K562 (cell line): ENCODE measurements around the gene AGL. TPM values are rescaled to one million over a fixed set of nuclear protein-coding genes. Genes with fewer than 3 reads are reported as not detected.

ENCODE experiments used
- CBX3 ChIP-seq, 2 experiments: IDR thresholded peaks; 1 replicate in 1 of 2; 2 replicates in 1 of 2; pipeline ENCODE4 v1.6.1; 2012; ENCODE audit warnings: inconsistent platforms in 2 of 2, low read length in 2 of 2, borderline replicate concordance in 1 of 2, control low read depth in 1 of 2
- DACH1 ChIP-seq: fragments of 450-650 bp; IDR thresholded peaks from 2 replicates; pipeline ENCODE4 v1.6.1; 2018; ENCODE audit not compliant: partially characterized antibody
- HMG20A ChIP-seq: fragments of 450-650 bp; formaldehyde crosslinking; conservative IDR thresholded peaks from 2 replicates; pipeline ENCODE4 v1.4.0; 2020; ENCODE audit warnings: mild to moderate bottlenecking, mixed read lengths
- ZKSCAN3 ChIP-seq: fragments of 250-450 bp; sonication (Bioruptor Pico); IDR thresholded peaks from 2 replicates; pipeline ENCODE4 v1.4.0; 2020
- ZNF696 ChIP-seq: fragments of 250-450 bp; sonication (Bioruptor Pico); conservative IDR thresholded peaks from 2 replicates; pipeline ENCODE4 v1.4.0; 2020; ENCODE audit warnings: mild to moderate bottlenecking, moderate library complexity
- polyA plus RNA-seq, 8 experiments: library from polyadenylated mRNA; depleted of rRNA in 4 of 8; stranded (reverse) in 5 of 8; unstranded in 3 of 8; fragments of >200 nt; fragmentation: Nextera tagmentation in 2 of 8; fragmentation: Illumina TruSeq in 1 of 8; extraction: Ambion mirVana in 2 of 8; extraction: Trizol in 1 of 8; gene quantifications; 2 replicates each; pipeline versions ENCODE4 v1.2.1 to v1.2.3, GENCODE V29; 2011 to 2014; ENCODE audit warnings: inconsistent platforms in 1 of 8, missing spikeins in 1 of 8
- total RNA-seq, 7 experiments: library from RNA; depleted of rRNA in 6 of 7; stranded (reverse); fragments of >200 nt in 6 of 7; fragmentation: Illumina TruSeq in 2 of 7; extraction: Trizol in 2 of 7; gene quantifications; 2 replicates each; pipeline versions ENCODE4 v1.2.1 to v1.2.3, GENCODE V29; 2011 to 2021; ENCODE audit warnings: low replicate concordance in 1 of 7
- TF ChIP-seq, protein P1 (sequence below), 2 experiments: fragments of 450-650 bp; formaldehyde crosslinking in 1 of 2; IDR thresholded peaks; 2 replicates each; pipeline versions ENCODE4 v1.4.0 to v1.6.1; 2014 to 2020; ENCODE audit warnings: mild to moderate bottlenecking in 2 of 2, borderline replicate concordance in 1 of 2, low read depth in 1 of 2
- TF ChIP-seq, protein P2 (sequence below): fragments of 200-800 bp; sonication (Bioruptor generic); IDR thresholded peaks from 2 replicates; pipeline ENCODE4 v1.6.1; 2016; ENCODE audit warnings: missing genetic modification characterization, missing compliant biosample characterization
- TF ChIP-seq, protein P3 (sequence below): fragments of 450-650 bp; IDR thresholded peaks from 2 replicates; pipeline ENCODE4 v1.6.1; 2018; ENCODE audit warnings: mild to moderate bottlenecking, low read depth; ENCODE audit not compliant: partially characterized antibody
- TF ChIP-seq, protein P4 (sequence below): fragments of 250-450 bp; sonication (Bioruptor Pico); IDR thresholded peaks from 2 replicates; pipeline ENCODE4 v1.4.0; 2020

Gene AGL
- total and polyA plus RNA-seq, 9 of the 15 experiments (the other 6 are each of a cell fraction or from before 2014, with no cell fraction given) = 6.3 to 20.4 (median 12.4) TPM

DNA sequence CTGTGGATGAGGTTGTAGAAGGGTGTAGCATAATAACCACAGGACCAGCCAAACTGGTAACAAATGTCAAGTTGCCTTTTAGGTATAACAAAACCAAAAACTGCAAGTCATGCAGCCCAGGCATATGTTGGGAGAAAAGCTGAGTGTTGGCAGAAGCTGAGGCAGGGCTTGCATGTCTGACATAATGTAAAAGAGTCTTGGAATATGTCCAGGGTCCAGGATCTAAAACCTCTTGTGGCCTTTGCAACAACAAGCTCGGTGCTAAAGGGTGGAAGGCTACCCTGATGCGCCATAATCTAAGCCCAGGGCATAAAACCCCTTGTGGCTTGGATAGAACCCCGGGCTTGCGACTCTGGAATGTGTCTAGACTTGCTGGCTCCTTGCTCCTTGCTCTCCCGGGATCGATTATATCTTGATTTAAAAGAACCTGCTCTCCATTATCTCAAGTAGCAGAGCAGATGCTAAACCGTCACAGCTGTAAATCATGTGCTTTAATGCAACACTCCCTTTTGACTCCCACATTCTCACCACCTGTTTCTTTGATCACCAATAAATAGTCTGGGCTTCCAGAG, 93.1 kb downstream of the AGL start (continued):
- TF ChIP-seq, protein P1, sequence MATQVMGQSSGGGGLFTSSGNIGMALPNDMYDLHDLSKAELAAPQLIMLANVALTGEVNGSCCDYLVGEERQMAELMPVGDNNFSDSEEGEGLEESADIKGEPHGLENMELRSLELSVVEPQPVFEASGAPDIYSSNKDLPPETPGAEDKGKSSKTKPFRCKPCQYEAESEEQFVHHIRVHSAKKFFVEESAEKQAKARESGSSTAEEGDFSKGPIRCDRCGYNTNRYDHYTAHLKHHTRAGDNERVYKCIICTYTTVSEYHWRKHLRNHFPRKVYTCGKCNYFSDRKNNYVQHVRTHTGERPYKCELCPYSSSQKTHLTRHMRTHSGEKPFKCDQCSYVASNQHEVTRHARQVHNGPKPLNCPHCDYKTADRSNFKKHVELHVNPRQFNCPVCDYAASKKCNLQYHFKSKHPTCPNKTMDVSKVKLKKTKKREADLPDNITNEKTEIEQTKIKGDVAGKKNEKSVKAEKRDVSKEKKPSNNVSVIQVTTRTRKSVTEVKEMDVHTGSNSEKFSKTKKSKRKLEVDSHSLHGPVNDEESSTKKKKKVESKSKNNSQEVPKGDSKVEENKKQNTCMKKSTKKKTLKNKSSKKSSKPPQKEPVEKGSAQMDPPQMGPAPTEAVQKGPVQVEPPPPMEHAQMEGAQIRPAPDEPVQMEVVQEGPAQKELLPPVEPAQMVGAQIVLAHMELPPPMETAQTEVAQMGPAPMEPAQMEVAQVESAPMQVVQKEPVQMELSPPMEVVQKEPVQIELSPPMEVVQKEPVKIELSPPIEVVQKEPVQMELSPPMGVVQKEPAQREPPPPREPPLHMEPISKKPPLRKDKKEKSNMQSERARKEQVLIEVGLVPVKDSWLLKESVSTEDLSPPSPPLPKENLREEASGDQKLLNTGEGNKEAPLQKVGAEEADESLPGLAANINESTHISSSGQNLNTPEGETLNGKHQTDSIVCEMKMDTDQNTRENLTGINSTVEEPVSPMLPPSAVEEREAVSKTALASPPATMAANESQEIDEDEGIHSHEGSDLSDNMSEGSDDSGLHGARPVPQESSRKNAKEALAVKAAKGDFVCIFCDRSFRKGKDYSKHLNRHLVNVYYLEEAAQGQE (IDR thresholded peaks at IDR 0.05; ENCODE audit: borderline replicate concordance) = no peak; the same call in 1 of the 2 replicates
- TF ChIP-seq, protein P1 (CRISPR knock-in tag; IDR thresholded peaks at IDR 0.05; ENCODE audit: low read depth) = no peak
- TF ChIP-seq, protein P2, sequence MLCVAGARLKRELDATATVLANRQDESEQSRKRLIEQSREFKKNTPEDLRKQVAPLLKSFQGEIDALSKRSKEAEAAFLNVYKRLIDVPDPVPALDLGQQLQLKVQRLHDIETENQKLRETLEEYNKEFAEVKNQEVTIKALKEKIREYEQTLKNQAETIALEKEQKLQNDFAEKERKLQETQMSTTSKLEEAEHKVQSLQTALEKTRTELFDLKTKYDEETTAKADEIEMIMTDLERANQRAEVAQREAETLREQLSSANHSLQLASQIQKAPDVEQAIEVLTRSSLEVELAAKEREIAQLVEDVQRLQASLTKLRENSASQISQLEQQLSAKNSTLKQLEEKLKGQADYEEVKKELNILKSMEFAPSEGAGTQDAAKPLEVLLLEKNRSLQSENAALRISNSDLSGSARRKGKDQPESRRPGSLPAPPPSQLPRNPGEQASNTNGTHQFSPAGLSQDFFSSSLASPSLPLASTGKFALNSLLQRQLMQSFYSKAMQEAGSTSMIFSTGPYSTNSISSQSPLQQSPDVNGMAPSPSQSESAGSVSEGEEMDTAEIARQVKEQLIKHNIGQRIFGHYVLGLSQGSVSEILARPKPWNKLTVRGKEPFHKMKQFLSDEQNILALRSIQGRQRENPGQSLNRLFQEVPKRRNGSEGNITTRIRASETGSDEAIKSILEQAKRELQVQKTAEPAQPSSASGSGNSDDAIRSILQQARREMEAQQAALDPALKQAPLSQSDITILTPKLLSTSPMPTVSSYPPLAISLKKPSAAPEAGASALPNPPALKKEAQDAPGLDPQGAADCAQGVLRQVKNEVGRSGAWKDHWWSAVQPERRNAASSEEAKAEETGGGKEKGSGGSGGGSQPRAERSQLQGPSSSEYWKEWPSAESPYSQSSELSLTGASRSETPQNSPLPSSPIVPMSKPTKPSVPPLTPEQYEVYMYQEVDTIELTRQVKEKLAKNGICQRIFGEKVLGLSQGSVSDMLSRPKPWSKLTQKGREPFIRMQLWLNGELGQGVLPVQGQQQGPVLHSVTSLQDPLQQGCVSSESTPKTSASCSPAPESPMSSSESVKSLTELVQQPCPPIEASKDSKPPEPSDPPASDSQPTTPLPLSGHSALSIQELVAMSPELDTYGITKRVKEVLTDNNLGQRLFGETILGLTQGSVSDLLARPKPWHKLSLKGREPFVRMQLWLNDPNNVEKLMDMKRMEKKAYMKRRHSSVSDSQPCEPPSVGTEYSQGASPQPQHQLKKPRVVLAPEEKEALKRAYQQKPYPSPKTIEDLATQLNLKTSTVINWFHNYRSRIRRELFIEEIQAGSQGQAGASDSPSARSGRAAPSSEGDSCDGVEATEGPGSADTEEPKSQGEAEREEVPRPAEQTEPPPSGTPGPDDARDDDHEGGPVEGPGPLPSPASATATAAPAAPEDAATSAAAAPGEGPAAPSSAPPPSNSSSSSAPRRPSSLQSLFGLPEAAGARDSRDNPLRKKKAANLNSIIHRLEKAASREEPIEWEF (CRISPR knock-in tag) = peak; percentile 58; the same call in 1 of the 2 replicates
- TF ChIP-seq, protein P3, sequence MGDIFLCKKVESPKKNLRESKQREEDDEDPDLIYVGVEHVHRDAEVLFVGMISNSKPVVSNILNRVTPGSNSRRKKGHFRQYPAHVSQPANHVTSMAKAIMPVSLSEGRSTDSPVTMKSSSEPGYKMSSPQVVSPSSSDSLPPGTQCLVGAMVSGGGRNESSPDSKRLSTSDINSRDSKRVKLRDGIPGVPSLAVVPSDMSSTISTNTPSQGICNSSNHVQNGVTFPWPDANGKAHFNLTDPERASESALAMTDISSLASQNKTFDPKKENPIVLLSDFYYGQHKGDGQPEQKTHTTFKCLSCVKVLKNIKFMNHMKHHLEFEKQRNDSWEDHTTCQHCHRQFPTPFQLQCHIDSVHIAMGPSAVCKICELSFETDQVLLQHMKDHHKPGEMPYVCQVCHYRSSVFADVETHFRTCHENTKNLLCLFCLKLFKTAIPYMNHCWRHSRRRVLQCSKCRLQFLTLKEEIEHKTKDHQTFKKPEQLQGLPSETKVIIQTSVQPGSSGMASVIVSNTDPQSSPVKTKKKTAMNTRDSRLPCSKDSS = no peak
- no peak for TF ChIP-seq ZKSCAN3 (CRISPR knock-in tag)
- TF ChIP-seq ZNF696 (CRISPR knock-in tag) = no peak
- no peak for TF ChIP-seq CBX3 (IDR thresholded peaks at IDR 0.05; ENCODE audit: borderline replicate concordance in 1 of 2, low read length in 2 of 2)
- TF ChIP-seq, protein P4, sequence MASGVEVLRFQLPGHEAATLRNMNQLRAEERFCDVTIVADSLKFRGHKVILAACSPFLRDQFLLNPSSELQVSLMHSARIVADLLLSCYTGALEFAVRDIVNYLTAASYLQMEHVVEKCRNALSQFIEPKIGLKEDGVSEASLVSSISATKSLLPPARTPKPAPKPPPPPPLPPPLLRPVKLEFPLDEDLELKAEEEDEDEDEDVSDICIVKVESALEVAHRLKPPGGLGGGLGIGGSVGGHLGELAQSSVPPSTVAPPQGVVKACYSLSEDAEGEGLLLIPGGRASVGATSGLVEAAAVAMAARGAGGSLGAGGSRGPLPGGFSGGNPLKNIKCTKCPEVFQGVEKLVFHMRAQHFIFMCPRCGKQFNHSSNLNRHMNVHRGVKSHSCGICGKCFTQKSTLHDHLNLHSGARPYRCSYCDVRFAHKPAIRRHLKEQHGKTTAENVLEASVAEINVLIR = no peak
- TF ChIP-seq DACH1 = peak; percentile 54
- TF ChIP-seq HMG20A = no peak
